ENCODE data around the gene ASXL2. TPM values are rescaled to one million over a fixed set of nuclear protein-coding genes. Genes with fewer than 3 reads are reported as not detected.

Gene ASXL2
- total and polyA plus RNA-seq, 2 donors from 2014 or later = 2.6 to 41.0 TPM

DNA sequence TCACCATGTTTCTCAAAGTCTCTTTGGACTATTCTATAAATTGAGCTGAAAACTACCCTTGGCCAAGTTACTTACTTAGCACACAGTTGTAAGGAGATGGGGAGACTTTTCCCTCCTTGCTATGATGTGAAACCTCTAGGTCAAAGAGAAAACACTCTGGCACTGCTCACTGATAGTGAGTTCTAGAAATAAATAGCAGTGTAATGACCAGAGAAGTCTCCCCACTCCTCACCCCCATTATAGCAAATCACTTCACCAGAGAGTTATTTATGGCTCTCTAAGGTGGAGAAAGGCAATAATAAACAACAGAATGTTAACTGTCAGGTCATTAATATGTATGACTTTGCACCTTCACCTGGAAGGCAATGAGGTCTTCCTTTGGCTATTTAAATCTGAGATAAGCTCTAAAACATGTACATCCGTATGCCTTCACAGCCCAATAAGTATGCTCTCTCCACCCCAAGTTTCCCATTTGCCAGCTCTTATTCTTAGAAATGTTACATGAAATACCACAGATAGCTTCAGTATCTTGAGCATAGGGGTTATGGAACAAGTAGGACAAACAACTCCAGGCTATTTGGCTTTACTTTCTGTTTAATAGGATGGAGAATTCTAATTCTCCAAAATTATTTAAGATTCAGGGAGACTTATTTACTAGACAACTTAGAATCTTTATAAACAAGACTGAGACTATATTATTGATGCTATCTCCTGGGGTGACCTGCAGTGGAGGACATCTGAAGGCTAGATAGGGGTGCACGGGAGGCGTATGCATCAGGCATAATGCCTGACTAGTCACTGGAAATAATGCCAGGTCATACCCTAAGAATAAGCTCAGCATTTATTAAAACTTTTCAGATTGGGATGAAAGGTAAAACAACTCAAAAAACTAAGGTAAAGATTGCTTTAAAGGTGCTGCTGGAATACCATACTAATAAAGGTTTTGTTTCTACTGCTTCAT is 139.6 kb downstream of the ASXL2 start:
- intact Hi-C loops (cut with DNase I) = no loop called here
- no peak overlapping the region for H3K27ac ChIP-seq (ENCODE audit: low read depth in 2 of 2, low read length in 2 of 2)

DNA sequence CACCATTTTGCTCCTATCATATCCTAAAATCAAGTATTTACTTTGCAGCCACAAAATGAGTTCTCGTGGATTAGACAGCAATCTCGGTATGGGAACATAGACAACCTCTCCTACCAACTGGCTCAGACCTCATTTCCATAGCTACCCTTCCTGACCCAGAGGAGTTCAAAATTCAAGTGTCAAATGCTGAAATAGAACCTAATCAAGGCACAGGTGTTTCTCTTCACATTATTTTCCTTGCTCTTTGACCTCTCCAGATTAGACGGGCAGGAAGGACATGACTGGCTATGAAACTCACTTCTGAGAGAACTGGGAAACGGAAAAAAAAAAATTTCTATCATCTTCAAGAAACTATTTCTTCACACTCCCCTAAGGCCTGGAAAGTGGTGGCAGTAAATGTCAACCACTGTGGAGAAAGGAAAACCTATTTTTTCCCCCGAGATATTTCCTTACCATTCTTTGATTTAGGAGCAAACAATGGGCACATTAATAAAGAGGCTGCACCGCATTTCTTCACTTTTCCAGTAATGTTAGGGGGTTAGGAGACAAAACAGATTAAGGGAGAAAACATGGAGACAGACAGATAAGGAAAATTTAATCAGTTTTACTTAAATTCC is 141.3 kb downstream of the ASXL2 start:
- FAIRE-seq = no peak
- Histone ChIP-seq H3K4me1 (ENCODE audit: control insufficient read depth in 2 of 3, insufficient read depth in 2 of 3, low read depth in 1 of 3, low read length in 3 of 3) (no peaks in the 10 kb centered on the region), H3K27me3 (ENCODE audit: control insufficient read depth, insufficient read depth, low read length) (no peaks in the 10 kb centered on the region), H3K27ac (ENCODE audit: low read depth in 2 of 2, low read length in 2 of 2) (no peak overlapping the region), H3K4me3 (ENCODE audit: low read length in 3 of 3) (no peak overlapping the region), H3K9ac (ENCODE audit: low read length in 3 of 3) (no peak overlapping the region), H3K9me3 (ENCODE audit: control insufficient read depth in 2 of 3, insufficient read depth in 1 of 3, low read length in 3 of 3) (no peaks in the 10 kb centered on the region), H3K36me3 (ENCODE audit: control insufficient read depth in 2 of 3, insufficient read depth in 3 of 3, low read length in 3 of 3) (peaks cover 0 to 3% (median 1%) of the 10 kb centered on the region in 3 donors)
- TF ChIP-seq, protein P1, sequence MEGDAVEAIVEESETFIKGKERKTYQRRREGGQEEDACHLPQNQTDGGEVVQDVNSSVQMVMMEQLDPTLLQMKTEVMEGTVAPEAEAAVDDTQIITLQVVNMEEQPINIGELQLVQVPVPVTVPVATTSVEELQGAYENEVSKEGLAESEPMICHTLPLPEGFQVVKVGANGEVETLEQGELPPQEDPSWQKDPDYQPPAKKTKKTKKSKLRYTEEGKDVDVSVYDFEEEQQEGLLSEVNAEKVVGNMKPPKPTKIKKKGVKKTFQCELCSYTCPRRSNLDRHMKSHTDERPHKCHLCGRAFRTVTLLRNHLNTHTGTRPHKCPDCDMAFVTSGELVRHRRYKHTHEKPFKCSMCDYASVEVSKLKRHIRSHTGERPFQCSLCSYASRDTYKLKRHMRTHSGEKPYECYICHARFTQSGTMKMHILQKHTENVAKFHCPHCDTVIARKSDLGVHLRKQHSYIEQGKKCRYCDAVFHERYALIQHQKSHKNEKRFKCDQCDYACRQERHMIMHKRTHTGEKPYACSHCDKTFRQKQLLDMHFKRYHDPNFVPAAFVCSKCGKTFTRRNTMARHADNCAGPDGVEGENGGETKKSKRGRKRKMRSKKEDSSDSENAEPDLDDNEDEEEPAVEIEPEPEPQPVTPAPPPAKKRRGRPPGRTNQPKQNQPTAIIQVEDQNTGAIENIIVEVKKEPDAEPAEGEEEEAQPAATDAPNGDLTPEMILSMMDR (IDR thresholded peaks at IDR 0.05; ENCODE audit: borderline replicate concordance, extremely low read depth, insufficient read depth) = no peak
- no peak for DNase-seq
- intact Hi-C loops (cut with DNase I) = no loop called here

More for the DNA sequence above, 139.6 kb downstream of the ASXL2 start:
- Histone ChIP-seq H3K4me1 (ENCODE audit: control insufficient read depth in 2 of 3, insufficient read depth in 2 of 3, low read depth in 1 of 3, low read length in 3 of 3) (no peaks in the 10 kb centered on the region), H3K36me3 (ENCODE audit: control insufficient read depth in 2 of 3, insufficient read depth in 3 of 3, low read length in 3 of 3) (peaks cover 0 to 15% (median 13%) of the 10 kb centered on the region in 3 donors), H3K4me3 (ENCODE audit: low read length in 3 of 3) (no peak overlapping the region), H3K9ac (ENCODE audit: low read length in 3 of 3) (no peak overlapping the region), H3K27me3 (ENCODE audit: control insufficient read depth, insufficient read depth, low read length) (no peaks in the 10 kb centered on the region), H3K9me3 (ENCODE audit: control insufficient read depth in 2 of 3, insufficient read depth in 1 of 3, low read length in 3 of 3) (no peaks in the 10 kb centered on the region)
- no peak for DNase-seq
- no peak for FAIRE-seq
- TF ChIP-seq, protein P1 (IDR thresholded peaks at IDR 0.05; ENCODE audit: borderline replicate concordance, extremely low read depth, insufficient read depth) = no peak

DNA sequence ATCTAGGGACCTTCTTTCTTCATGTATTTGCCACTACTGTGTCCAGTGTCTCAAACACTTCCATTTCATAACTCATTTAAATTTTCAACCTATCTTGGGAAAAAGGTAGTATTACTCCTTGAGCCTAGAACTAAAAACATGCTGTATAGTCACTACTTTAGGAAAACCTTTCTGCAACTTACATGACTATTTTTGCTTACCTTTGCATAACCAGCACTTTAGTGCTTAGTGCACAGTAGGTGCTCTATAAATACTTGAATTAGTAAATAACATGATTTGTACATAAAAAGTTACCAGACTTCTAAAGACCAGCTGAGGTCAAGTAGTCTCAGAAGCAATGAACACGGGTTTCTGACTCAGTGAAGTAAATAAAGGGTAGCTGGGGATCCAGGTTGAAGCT is 142.5 kb downstream of the ASXL2 start:
- no peaks in the 10 kb centered on the region for H3K9me3 ChIP-seq (ENCODE audit: control insufficient read depth in 2 of 3, insufficient read depth in 1 of 3, low read length in 3 of 3)
- H3K4me1 ChIP-seq (ENCODE audit: control insufficient read depth in 2 of 3, insufficient read depth in 2 of 3, low read depth in 1 of 3, low read length in 3 of 3) = no peaks in the 10 kb centered on the region
- H3K27me3 ChIP-seq (ENCODE audit: control insufficient read depth, insufficient read depth, low read length) = no peaks in the 10 kb centered on the region
- TF ChIP-seq, protein P1 (IDR thresholded peaks at IDR 0.05; ENCODE audit: borderline replicate concordance, extremely low read depth, insufficient read depth) = no peak
- FAIRE-seq (no peak), DNase-seq (no peak)
- H3K4me3 ChIP-seq (ENCODE audit: low read length in 3 of 3) = no peak overlapping the region
- no peak overlapping the region for H3K27ac ChIP-seq (ENCODE audit: low read depth in 2 of 2, low read length in 2 of 2)
- no peak overlapping the region for H3K9ac ChIP-seq (ENCODE audit: low read length in 3 of 3)
- H3K36me3 ChIP-seq (ENCODE audit: control insufficient read depth in 2 of 3, insufficient read depth in 3 of 3, low read length in 3 of 3) = no peaks in the 10 kb centered on the region
- intact Hi-C loops (cut with DNase I) = no loop called here

All from kidney (tissue), 14 donors.